K562 (cell line): ENCODE results near the gene RAPSN. TPM values are rescaled to one million over a fixed set of nuclear protein-coding genes. Genes with fewer than 3 reads are reported as not detected.
A peak's percentile ranks its signal among the peaks of the same experiment; 100 is the strongest.

Experiments used
- ATAC-seq: fragments of 200-7000 bp; cut with Tn5 transposase; 3 replicates; pipeline ENCODE4 v1.9.1; 2020; ENCODE audit warnings: moderate library complexity
- BruUV-seq: library from RNA; stranded (reverse); fragments of 400-500 nt; replicated peaks from 2 replicates; lab custom pipeline; 2021; lab: Mats Ljungman, UMichigan
- CTCF ChIA-PET: fragments of 300-600 bp; formaldehyde crosslinking; extraction: SDS; loops from one replicate; lab custom pipeline; 2021; ENCODE audit warnings: low intra/inter-chr PET ratio; lab: Yijun Ruan, JAX
- POLR2A ChIA-PET: fragments of 300-600, 350-650 bp; sonication (Branson Sonifier 250); formaldehyde crosslinking; extraction: SDS; loops from one replicate; lab custom pipeline; 2021; ENCODE audit warnings: antibody characterized with exemption, inconsistent platforms; lab: Yijun Ruan, JAX
- DNase-seq, 4 experiments: peaks; one replicate each; pipeline versions ENCODE4 v3.0.0 to v3.0.0-alpha.2; 2011 to 2018; ENCODE audit warnings: low spot score in 3 of 4, mixed read lengths in 3 of 4; ENCODE audit errors: extremely low read depth in 1 of 4
- FAIRE-seq: peaks from 2 replicates; lab custom pipeline; 2011; peaks lifted over from hg19 to GRCh38; lab: Jason Lieb, UNC
- H2AFZ ChIP-seq: 2 replicates; pipeline ENCODE4 v1.6.0; 2011; ENCODE audit warnings: low read depth, low read length, control low read depth, inconsistent platforms
- H3K27ac ChIP-seq: fragments of 200-600 bp; 3 replicates; pipeline ENCODE4 v1.8.0; 2011; ENCODE audit warnings: low read depth, mild to moderate bottlenecking, control low read depth, inconsistent platforms, low read length, moderate library complexity, mixed read lengths; ENCODE audit errors: extremely low read depth
- H3K27me3 ChIP-seq, 2 experiments: fragments of 300-600 bp in 1 of 2; 2 replicates in 1 of 2; 3 replicates in 1 of 2; pipeline versions ENCODE4 v1.6.0 to v1.8.0; 2011; ENCODE audit warnings: inconsistent platforms in 2 of 2, low read length in 2 of 2, mild to moderate bottlenecking in 1 of 2, mixed read lengths in 1 of 2, moderate library complexity in 1 of 2; ENCODE audit not compliant: control insufficient read depth in 2 of 2, insufficient read depth in 2 of 2
- H3K36me3 ChIP-seq: fragments of 300-600 bp; 3 replicates; pipeline ENCODE4 v1.8.0; 2011; ENCODE audit warnings: mild to moderate bottlenecking, low read length, inconsistent platforms; ENCODE audit not compliant: control insufficient read depth, insufficient read depth
- H3K4me1 ChIP-seq, 2 experiments: fragments of 200-600 bp in 1 of 2; replicated peaks in 1 of 2; 2 replicates in 1 of 2; 3 replicates in 1 of 2; pipeline versions ENCODE4 v1.5.1 to v1.8.0; 2011; ENCODE audit warnings: inconsistent platforms in 2 of 2, low read length in 2 of 2, mild to moderate bottlenecking in 1 of 2, mixed read lengths in 1 of 2, moderate library complexity in 1 of 2; ENCODE audit not compliant: control insufficient read depth in 2 of 2, insufficient read depth in 2 of 2
- H3K4me2 ChIP-seq: 2 replicates; pipeline ENCODE4 v1.6.1; 2011; ENCODE audit warnings: low read length, control low read depth, inconsistent platforms, mixed read lengths; ENCODE audit not compliant: insufficient read depth
- H3K4me3 ChIP-seq: fragments of 200-600 bp; sonication (generic), shearing (Covaris generic); 2 replicates; pipeline ENCODE4 v1.5.1; 2016; ENCODE audit warnings: control low read depth, inconsistent platforms
- H3K79me2 ChIP-seq: fragments of 200-600 bp; 3 replicates; pipeline ENCODE4 v1.8.0; 2011; ENCODE audit warnings: low read length, inconsistent platforms; ENCODE audit not compliant: control insufficient read depth, insufficient read depth
- H3K9ac ChIP-seq, 2 experiments: 2 replicates each; pipeline versions ENCODE4 v1.6.0 to v1.6.1; 2011; ENCODE audit warnings: low read depth in 2 of 2, low read length in 2 of 2, control low read depth in 1 of 2, inconsistent platforms in 1 of 2, mild to moderate bottlenecking in 1 of 2, mixed read lengths in 1 of 2; ENCODE audit not compliant: insufficient read depth in 1 of 2
- H3K9me1 ChIP-seq: one replicate; pipeline ENCODE4 v1.6.0; 2011; ENCODE audit warnings: inconsistent platforms, mild to moderate bottlenecking, low read length, moderate library complexity; ENCODE audit not compliant: control insufficient read depth, insufficient read depth
- H3K9me3 ChIP-seq: replicated peaks from 2 replicates; pipeline ENCODE4 v1.5.1; 2011; ENCODE audit warnings: low read depth, low read length, inconsistent platforms; ENCODE audit not compliant: control insufficient read depth, insufficient read depth
- H4K20me1 ChIP-seq: replicated peaks from 2 replicates; pipeline ENCODE4 v1.6.1; 2011; ENCODE audit warnings: low read length, inconsistent platforms, mixed read lengths; ENCODE audit not compliant: control insufficient read depth, insufficient read depth
- CEBPG ChIP-seq, 3 experiments: fragments of 200-800 bp in 1 of 3; sonication (Bioruptor generic) in 1 of 3; sonication (generic) in 1 of 3; formaldehyde crosslinking in 1 of 3; IDR thresholded peaks in 2 of 3; conservative IDR thresholded peaks in 1 of 3; 2 replicates each; pipeline versions ENCODE4 v1.6.1 to v1.8.0; 2016 to 2022; ENCODE audit warnings: missing compliant biosample characterization in 2 of 3, missing genetic modification characterization in 2 of 3, mild to moderate bottlenecking in 1 of 3, missing genetic modification reagents in 1 of 3
- DIDO1 ChIP-seq: fragments of 450-650 bp; IDR thresholded peaks from 2 replicates; pipeline ENCODE4 v1.6.1; 2016; ENCODE audit warnings: low read depth, missing biosample characterization, missing genetic modification characterization
- PHB ChIP-seq: fragments of 250-450 bp; sonication (Bioruptor Pico); IDR thresholded peaks from 2 replicates; pipeline ENCODE4 v1.5.0; 2021
- ZNF584 ChIP-seq: fragments of 200-800 bp; sonication (Bioruptor generic); IDR thresholded peaks from 2 replicates; pipeline ENCODE4 v1.6.1; 2016; ENCODE audit warnings: low read depth, mild to moderate bottlenecking, missing genetic modification characterization, missing compliant biosample characterization
- whole genome bisulfite sequencing: fragments of 100-300 bp; shearing (Covaris generic); methylation state at CpG from one replicate; pipeline ENCODE4 v1.1.6; 2016; ENCODE audit warnings: low coverage, mixed read lengths; ENCODE audit not compliant: insufficient coverage; ENCODE audit errors: missing lambda C conversion rate; 5-methylcytosine and 5-hydroxymethylcytosine counted together
- in situ Hi-C: fragments of 300-500 bp; cut with MboI; formaldehyde crosslinking; loops from 4 replicates; pipeline ENCODE4 v1.15.0; 2018; ENCODE audit warnings: inconsistent platforms, mixed read lengths
- intact Hi-C: fragments of 100-400 bp; cut with micrococcal nuclease; formaldehyde crosslinking; loops from 2 replicates; pipeline ENCODE4 v1.14.2; 2022
- polyA plus RNA-seq, 8 experiments: library from polyadenylated mRNA; depleted of rRNA in 4 of 8; stranded (reverse) in 5 of 8; unstranded in 3 of 8; fragments of >200 nt; fragmentation: Nextera tagmentation in 2 of 8; fragmentation: Illumina TruSeq in 1 of 8; extraction: Ambion mirVana in 2 of 8; extraction: Trizol in 1 of 8; gene quantifications; 2 replicates each; pipeline versions ENCODE4 v1.2.1 to v1.2.3, GENCODE V29; 2011 to 2014; ENCODE audit warnings: inconsistent platforms in 1 of 8, missing spikeins in 1 of 8
- total RNA-seq, 7 experiments: library from RNA; depleted of rRNA in 6 of 7; stranded (reverse); fragments of >200 nt in 6 of 7; fragmentation: Illumina TruSeq in 2 of 7; extraction: Trizol in 2 of 7; gene quantifications; 2 replicates each; pipeline versions ENCODE4 v1.2.1 to v1.2.3, GENCODE V29; 2011 to 2021; ENCODE audit warnings: low replicate concordance in 1 of 7
- TF ChIP-seq, protein P1 (sequence below): fragments of 450-650 bp; formaldehyde crosslinking; IDR thresholded peaks from 2 replicates; pipeline ENCODE4 v1.4.0; 2022; ENCODE audit warnings: mild to moderate bottlenecking, moderate library complexity
- TF ChIP-seq, protein P2 (sequence below): sonication (generic); formaldehyde crosslinking; IDR thresholded peaks from 2 replicates; pipeline ENCODE4 v1.8.0; 2022; ENCODE audit warnings: mild to moderate bottlenecking, missing genetic modification reagents, borderline replicate concordance

RAPSN gene
- total and polyA plus RNA-seq, 9 of the 15 experiments (the other 6 are each of a cell fraction or from before 2014, with no cell fraction given) = 0.06 to 0.11 TPM; not detected in 7

DNA sequence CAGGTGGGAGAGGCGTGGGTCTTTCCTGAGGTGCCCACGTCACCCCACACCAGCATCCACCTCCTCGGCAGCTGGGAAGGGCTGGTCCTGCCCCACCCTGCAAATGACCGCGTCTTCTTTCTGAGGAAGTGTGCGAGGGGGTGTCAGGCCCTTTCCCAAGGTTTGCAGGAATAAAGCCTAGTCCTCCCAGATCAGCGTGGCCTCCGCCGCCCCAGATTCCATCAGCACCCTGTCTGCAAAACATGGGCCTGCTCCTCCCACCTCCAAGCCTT is 55.0 kb downstream of the RAPSN start:
- no peaks in the 10 kb centered on the region for H3K36me3 ChIP-seq

More for the DNA sequence above, 55.0 kb downstream of the RAPSN start:
- no peaks in the 10 kb centered on the region for H3K27me3 ChIP-seq
- ChIA-PET POLR2A (interaction anchor here (0.6 to 1.7 kb wide), 3 partner anchors 9 to 31 kb away, joined by 3 to 6 read pairs (median 5); no protein-coding TSS in a partner anchor), CTCF (no interaction called here)
- no peaks in the 10 kb centered on the region for H3K9me3 ChIP-seq
- H3K9me1 ChIP-seq = no peaks in the 10 kb centered on the region
- H3K4me1 ChIP-seq = peaks cover 37 to 71% of the 10 kb centered on the region in 2 experiments
- H3K4me2 ChIP-seq = peak overlapping the region; percentile 19; the same call in 1 of the 2 replicates
- ATAC-seq (peak; percentile 2; the same call in 1 of the 3 replicates), DNase-seq (no peak), FAIRE-seq (no peak)
- 57% methylated on average over 6 of the region's 9 CpGs for WGBS
- peak overlapping the region; percentile 64 to 86 for H3K9ac ChIP-seq
- BruUV-seq = no TSS peak
- H2AFZ ChIP-seq = peak overlapping the region; percentile 86
- H3K27ac ChIP-seq = peak overlapping the region; percentile 87
- no peaks in the 10 kb centered on the region for H3K79me2 ChIP-seq
- H4K20me1 ChIP-seq = no peaks in the 10 kb centered on the region
- intact Hi-C loops (no loop called here), in situ Hi-C loops (no loop called here)
- TF ChIP-seq DIDO1 (tag) (no peak), ZNF584 (CRISPR knock-in tag) (0 out of 2 replicates have a peak, but pooled peaks have one; percentile 2), PHB (CRISPR knock-in tag) (no peak), CEBPG (CRISPR knock-in tag; IDR thresholded peaks at IDR 0.05) (0 out of 2 replicates have a peak, but pooled peaks have one; percentile 11), CEBPG (tag; conservative IDR thresholded peaks at IDR 0.05 in 1 of 2, IDR thresholded peaks at IDR 0.05 in 1 of 2) (no peak)
- TF ChIP-seq, protein P1, sequence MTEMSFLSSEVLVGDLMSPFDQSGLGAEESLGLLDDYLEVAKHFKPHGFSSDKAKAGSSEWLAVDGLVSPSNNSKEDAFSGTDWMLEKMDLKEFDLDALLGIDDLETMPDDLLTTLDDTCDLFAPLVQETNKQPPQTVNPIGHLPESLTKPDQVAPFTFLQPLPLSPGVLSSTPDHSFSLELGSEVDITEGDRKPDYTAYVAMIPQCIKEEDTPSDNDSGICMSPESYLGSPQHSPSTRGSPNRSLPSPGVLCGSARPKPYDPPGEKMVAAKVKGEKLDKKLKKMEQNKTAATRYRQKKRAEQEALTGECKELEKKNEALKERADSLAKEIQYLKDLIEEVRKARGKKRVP (CRISPR knock-in tag) = 0 out of 2 replicates have a peak, but pooled peaks have one; percentile 7
- TF ChIP-seq, protein P2, sequence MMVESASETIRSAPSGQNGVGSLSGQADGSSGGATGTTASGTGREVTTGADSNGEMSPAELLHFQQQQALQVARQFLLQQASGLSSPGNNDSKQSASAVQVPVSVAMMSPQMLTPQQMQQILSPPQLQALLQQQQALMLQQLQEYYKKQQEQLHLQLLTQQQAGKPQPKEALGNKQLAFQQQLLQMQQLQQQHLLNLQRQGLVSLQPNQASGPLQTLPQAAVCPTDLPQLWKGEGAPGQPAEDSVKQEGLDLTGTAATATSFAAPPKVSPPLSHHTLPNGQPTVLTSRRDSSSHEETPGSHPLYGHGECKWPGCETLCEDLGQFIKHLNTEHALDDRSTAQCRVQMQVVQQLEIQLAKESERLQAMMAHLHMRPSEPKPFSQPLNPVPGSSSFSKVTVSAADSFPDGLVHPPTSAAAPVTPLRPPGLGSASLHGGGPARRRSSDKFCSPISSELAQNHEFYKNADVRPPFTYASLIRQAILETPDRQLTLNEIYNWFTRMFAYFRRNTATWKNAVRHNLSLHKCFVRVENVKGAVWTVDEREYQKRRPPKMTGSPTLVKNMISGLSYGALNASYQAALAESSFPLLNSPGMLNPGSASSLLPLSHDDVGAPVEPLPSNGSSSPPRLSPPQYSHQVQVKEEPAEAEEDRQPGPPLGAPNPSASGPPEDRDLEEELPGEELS = no peak
- no peak overlapping the region for H3K4me3 ChIP-seq
